Hepatocyte (in vitro differentiated cells): ENCODE measurements around the gene THOC2. TPM values are rescaled to one million over a fixed set of nuclear protein-coding genes. Genes with fewer than 3 reads are reported as not detected.
"Not testable (repeated sequence)": the region's sequence is repeated elsewhere in the genome, so short reads cannot be mapped to it uniquely, and the experiment has no call there.

ENCODE experiments used
- DNase-seq: peaks from one replicate; pipeline ENCODE4 v3.0.0-alpha.2; 2016; ENCODE audit warnings: low spot score
- H2AFZ ChIP-seq: fragments of 200-600 bp; sonication (generic); 2 replicates; pipeline ENCODE4 v1.6.0; 2016; ENCODE audit warnings: antibody characterized with exemption, mild to moderate bottlenecking
- H3K27ac ChIP-seq: fragments of 200-600 bp; sonication (generic); 2 replicates; pipeline ENCODE4 v1.5.1; 2016; ENCODE audit warnings: mild to moderate bottlenecking
- H3K27me3 ChIP-seq: fragments of 200-600 bp; sonication (generic); 2 replicates; pipeline ENCODE4 v1.6.1; 2016
- H3K36me3 ChIP-seq: fragments of 200-600 bp; sonication (generic); replicated peaks from 2 replicates; pipeline ENCODE4 v1.5.1; 2016; ENCODE audit warnings: low read depth; ENCODE audit not compliant: insufficient read depth
- H3K4me1 ChIP-seq: fragments of 200-600 bp; sonication (generic); 2 replicates; pipeline ENCODE4 v1.5.1; 2016; ENCODE audit warnings: mild to moderate bottlenecking, moderate library complexity; ENCODE audit not compliant: insufficient read depth
- H3K4me2 ChIP-seq: fragments of 200-600 bp; sonication (generic); 2 replicates; pipeline ENCODE4 v1.6.0; 2016
- H3K4me3 ChIP-seq: fragments of 200-600 bp; sonication (generic); 2 replicates; pipeline ENCODE4 v1.5.1; 2016; ENCODE audit warnings: mild to moderate bottlenecking
- H3K79me2 ChIP-seq: fragments of 200-600 bp; sonication (generic); 2 replicates; pipeline ENCODE4 v1.6.0; 2017; ENCODE audit warnings: mild to moderate bottlenecking
- H3K9me2 ChIP-seq: fragments of 200-600 bp; sonication (generic); replicated peaks from 2 replicates; pipeline ENCODE4 v1.6.0; 2017; ENCODE audit warnings: mild to moderate bottlenecking; ENCODE audit not compliant: insufficient read depth
- H3K9me3 ChIP-seq: fragments of 200-600 bp; sonication (generic); 2 replicates; pipeline ENCODE4 v1.5.1; 2016; ENCODE audit warnings: low read depth, mild to moderate bottlenecking
- H4K20me1 ChIP-seq: fragments of 200-600 bp; sonication (generic); 2 replicates; pipeline ENCODE4 v1.6.0; 2016; ENCODE audit warnings: mild to moderate bottlenecking; ENCODE audit not compliant: insufficient read depth, poor library complexity, severe bottlenecking
- EZH2 ChIP-seq: fragments of 200-600 bp; sonication (generic); IDR thresholded peaks from 2 replicates; pipeline ENCODE4 v1.6.1; 2016; ENCODE audit warnings: antibody characterized with exemption, mild to moderate bottlenecking, borderline replicate concordance
- EZH2phosphoT487 ChIP-seq: fragments of 200-600 bp; sonication (generic); IDR thresholded peaks from one replicate; pipeline ENCODE4 v1.6.1; 2018; ENCODE audit warnings: antibody characterized with exemption, mild to moderate bottlenecking, low read depth, moderate library complexity; ENCODE audit not compliant: unreplicated experiment, severe bottlenecking
- WGBS: methylation state at CpG from one replicate; pipeline ENCODE4 v1.1.6; 2016; ENCODE audit warnings: low lambda C conversion rate; ENCODE audit errors: missing lambda C conversion rate; 5-methylcytosine and 5-hydroxymethylcytosine counted together
- polyA plus RNA-seq: library from polyadenylated mRNA; unstranded; fragments of >200 nt; fragmentation: Nextera tagmentation; extraction: Ambion mirVana; gene quantifications from 2 replicates; pipeline ENCODE4 v1.2.1, GENCODE V29; 2016
- total RNA-seq: library from RNA; depleted of rRNA; stranded (reverse); fragments of >200 nt; gene quantifications from 2 replicates; pipeline ENCODE4 v1.2.3, GENCODE V29; 2014
- TF ChIP-seq, protein P1 (sequence below): fragments of 200-600 bp; sonication (generic); IDR thresholded peaks from 2 replicates; pipeline ENCODE4 v1.5.1; 2016; ENCODE audit warnings: antibody characterized with exemption, mild to moderate bottlenecking; ENCODE audit not compliant: poor library complexity

The THOC2 gene
- total and polyA plus RNA-seq, 2 experiments from 2014 or later, result 66.0 to 95.6 TPM

DNA sequence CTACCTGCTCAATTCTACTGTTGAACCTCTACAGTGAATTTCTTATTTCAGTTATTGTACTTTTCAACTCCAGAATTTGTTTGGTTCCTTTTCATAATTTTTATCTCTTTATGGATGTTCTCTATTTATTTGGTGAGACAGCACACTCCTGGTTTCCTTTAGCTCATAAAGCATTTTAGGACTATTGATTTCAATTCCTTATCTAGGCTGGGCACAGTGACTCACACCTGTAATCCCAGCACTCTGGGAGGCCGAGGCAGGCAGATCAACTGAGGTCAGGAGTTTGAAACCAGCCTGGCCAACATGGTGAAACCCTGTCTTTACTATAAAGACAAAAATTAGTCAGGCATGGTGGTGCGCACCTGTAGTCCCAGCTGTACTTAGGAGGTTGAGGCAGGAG, 57.7 kb downstream of the THOC2 start:
- DNase-seq, result no peak
- Histone ChIP-seq H3K27ac (no peak overlapping the region), H3K4me3 (no peak overlapping the region), H3K27me3 (no peaks in the 10 kb centered on the region), H3K36me3 (no peaks in the 10 kb centered on the region), H3K79me2 (no peaks in the 10 kb centered on the region), H3K4me1 (no peaks in the 10 kb centered on the region), H2AFZ (no peak overlapping the region), H3K9me2 (no peaks in the 10 kb centered on the region), H3K9me3 (no peaks in the 10 kb centered on the region), H3K4me2 (no peak overlapping the region), H4K20me1 (no peaks in the 10 kb centered on the region)
- WGBS, result 79% methylated on average over 2 of the region's 2 CpGs
- no peak for TF ChIP-seq EZH2
- TF ChIP-seq EZH2phosphoT487, result no peak
- TF ChIP-seq, protein P1, sequence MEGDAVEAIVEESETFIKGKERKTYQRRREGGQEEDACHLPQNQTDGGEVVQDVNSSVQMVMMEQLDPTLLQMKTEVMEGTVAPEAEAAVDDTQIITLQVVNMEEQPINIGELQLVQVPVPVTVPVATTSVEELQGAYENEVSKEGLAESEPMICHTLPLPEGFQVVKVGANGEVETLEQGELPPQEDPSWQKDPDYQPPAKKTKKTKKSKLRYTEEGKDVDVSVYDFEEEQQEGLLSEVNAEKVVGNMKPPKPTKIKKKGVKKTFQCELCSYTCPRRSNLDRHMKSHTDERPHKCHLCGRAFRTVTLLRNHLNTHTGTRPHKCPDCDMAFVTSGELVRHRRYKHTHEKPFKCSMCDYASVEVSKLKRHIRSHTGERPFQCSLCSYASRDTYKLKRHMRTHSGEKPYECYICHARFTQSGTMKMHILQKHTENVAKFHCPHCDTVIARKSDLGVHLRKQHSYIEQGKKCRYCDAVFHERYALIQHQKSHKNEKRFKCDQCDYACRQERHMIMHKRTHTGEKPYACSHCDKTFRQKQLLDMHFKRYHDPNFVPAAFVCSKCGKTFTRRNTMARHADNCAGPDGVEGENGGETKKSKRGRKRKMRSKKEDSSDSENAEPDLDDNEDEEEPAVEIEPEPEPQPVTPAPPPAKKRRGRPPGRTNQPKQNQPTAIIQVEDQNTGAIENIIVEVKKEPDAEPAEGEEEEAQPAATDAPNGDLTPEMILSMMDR, result no peak

DNA sequence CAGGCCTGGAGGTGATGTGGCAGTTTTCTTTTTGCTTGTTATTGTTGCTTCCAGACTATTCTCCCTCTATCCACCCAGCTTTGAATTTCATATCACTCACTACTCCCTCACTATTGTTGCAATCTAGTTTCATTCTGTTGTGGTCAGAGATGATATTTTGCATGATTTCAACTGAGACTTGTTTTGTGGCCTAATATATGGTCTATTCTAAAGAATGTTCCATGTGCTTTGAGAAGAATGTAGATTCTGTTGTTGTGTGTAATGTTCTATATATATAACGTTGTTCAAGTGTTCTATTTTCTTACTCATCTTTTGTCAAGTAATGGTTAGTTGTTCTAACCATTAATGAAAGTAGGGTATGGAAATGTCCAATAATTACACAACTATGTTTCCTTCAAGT, 59.0 kb downstream of the THOC2 start:
- WGBS, result 66% methylated on average over 1 of the region's 1 CpG
- H2AFZ ChIP-seq, result no peak overlapping the region
- TF ChIP-seq, protein P1, result no peak
- TF ChIP-seq EZH2 (no peak), EZH2phosphoT487 (no peak)

DNA sequence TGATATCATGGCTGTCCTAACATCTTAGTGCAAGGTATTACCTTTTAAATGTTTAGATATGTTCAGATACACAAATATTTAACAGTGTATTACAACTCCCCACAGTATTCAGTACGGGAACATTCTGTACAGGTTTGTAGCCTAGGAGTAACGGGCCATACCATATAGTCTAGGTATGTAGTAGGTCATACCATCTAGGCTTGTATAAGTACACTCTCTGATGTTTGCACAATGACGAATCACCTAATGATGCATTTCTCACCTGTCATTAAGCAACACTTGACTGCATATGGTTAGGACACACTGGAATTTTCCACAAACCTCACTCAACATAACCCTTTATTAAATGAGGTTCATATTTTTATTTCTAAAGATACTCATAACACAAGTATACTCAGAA, 67.7 kb downstream of the THOC2 start:
- DNase-seq, result peak; percentile 8
- Histone ChIP-seq H3K79me2 (peaks cover 4% of the 10 kb centered on the region), H4K20me1 (no peaks in the 10 kb centered on the region), H3K27ac (peak overlapping the region; percentile 18), H3K36me3 (no peaks in the 10 kb centered on the region), H3K9me3 (peaks cover 5% of the 10 kb centered on the region), H3K4me3 (no peak overlapping the region), H3K9me2 (no peaks in the 10 kb centered on the region), H3K4me1 (no peaks in the 10 kb centered on the region), H3K27me3 (no peaks in the 10 kb centered on the region), H2AFZ (no peak overlapping the region), H3K4me2 (no peak overlapping the region)
- 75% methylated on average over 3 of the region's 3 CpGs for WGBS
- TF ChIP-seq EZH2phosphoT487, result no peak

More for the DNA sequence above, 59.0 kb downstream of the THOC2 start:
- H3K27me3 ChIP-seq, result no peaks in the 10 kb centered on the region
- H3K4me1 ChIP-seq, result no peaks in the 10 kb centered on the region
- H3K79me2 ChIP-seq, result no peaks in the 10 kb centered on the region
- H4K20me1 ChIP-seq, result no peaks in the 10 kb centered on the region
- no peaks in the 10 kb centered on the region for H3K9me2 ChIP-seq
- H3K4me3 ChIP-seq, result no peak overlapping the region
- DNase-seq, result no peak
- H3K36me3 ChIP-seq, result no peaks in the 10 kb centered on the region
- H3K27ac ChIP-seq, result no peak overlapping the region
- no peak overlapping the region for H3K4me2 ChIP-seq
- H3K9me3 ChIP-seq, result no peaks in the 10 kb centered on the region

DNA sequence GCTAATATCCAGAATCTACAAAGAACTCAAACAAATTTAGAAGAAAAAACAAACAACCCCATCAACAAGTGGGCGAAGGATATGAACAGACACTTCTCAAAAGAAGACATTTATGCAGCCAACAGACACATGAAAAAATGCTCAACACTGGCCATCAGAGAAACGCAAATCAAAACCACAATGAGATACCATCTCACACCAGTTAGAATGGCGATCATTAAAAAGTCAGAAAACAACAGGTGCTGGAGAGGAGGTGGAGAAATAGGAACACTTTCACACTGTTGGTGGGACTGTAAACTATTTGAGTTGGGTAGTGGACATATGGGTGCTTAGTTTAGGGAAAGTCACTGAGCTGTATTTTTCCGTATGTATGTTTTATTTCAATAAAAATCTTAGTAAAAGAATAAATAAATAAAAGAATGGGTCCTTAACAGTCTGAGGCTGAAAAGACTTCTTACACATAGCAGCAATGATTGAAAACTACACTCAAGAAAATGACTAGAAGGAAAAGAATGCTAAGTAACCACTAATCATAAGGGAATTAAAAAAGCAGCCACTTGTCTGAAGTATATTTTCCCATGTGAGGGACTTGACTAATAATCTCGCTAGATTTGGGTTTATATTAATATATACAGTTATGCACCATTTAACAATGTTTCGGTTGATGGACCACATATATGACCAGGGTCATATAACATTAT, 68.2 kb downstream of the THOC2 start:
- not testable (repeated sequence) for H3K9me2 ChIP-seq, H2AFZ ChIP-seq, H4K20me1 ChIP-seq, H3K4me2 ChIP-seq, H3K27ac ChIP-seq, H3K36me3 ChIP-seq, H3K9me3 ChIP-seq, H3K79me2 ChIP-seq, H3K4me1 ChIP-seq, DNase-seq, H3K4me3 ChIP-seq, H3K27me3 ChIP-seq
- 75% methylated on average over 6 of the region's 6 CpGs for WGBS

DNA sequence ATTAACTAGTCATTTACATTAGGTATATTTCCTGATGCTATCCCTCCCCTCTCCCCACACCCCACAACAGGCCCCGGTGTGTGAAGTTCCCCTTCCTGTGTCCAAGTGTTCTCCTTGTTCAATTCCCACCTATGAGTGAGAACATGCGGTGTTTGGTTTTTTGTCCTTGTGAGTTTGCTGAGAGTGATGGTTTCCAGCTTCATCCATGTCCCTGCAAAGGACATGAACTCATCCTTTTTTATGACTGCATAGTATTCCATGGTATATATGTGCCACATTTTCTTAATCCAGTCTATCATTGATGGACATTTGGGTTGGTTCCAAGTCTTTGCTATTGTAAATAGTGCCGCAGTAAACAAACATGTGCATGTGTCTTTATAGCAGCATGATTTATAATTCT, 69.1 kb downstream of the THOC2 start:
- not testable (repeated sequence) for H3K9me3 ChIP-seq, H3K79me2 ChIP-seq, H3K4me2 ChIP-seq, H3K27me3 ChIP-seq, H4K20me1 ChIP-seq, H2AFZ ChIP-seq, DNase-seq, H3K36me3 ChIP-seq, H3K4me1 ChIP-seq, H3K27ac ChIP-seq, H3K4me3 ChIP-seq, H3K9me2 ChIP-seq
- 90% methylated on average over 3 of the region's 3 CpGs for WGBS

DNA sequence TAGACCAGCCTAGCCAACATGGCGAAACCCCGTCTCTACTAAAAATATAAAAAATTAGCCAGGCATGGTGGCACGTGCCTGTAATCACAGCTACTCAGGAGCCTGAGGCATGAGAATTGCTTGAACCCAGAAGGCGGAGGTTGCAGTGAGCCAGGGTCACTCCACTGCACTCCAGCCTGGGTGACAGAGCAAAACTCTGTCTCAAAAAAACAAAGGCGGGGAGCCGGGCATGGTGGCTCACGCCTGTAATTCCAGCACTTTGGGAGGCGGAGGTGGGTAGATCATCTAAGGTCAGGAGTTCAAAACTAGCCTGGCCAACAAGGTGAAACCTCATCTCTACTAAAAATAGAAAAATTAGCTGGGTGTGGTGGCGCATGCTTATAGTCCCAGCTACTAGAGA, 76.3 kb downstream of the THOC2 start:
- H3K79me2 ChIP-seq, result peaks cover 24% of the 10 kb centered on the region
- not testable (repeated sequence) for H3K9me3 ChIP-seq, H3K36me3 ChIP-seq, H3K27ac ChIP-seq, H3K4me3 ChIP-seq, H3K9me2 ChIP-seq, DNase-seq, H2AFZ ChIP-seq, H4K20me1 ChIP-seq, H3K27me3 ChIP-seq, H3K4me2 ChIP-seq, H3K4me1 ChIP-seq
- WGBS, result 89% methylated on average over 9 of the region's 9 CpGs

DNA sequence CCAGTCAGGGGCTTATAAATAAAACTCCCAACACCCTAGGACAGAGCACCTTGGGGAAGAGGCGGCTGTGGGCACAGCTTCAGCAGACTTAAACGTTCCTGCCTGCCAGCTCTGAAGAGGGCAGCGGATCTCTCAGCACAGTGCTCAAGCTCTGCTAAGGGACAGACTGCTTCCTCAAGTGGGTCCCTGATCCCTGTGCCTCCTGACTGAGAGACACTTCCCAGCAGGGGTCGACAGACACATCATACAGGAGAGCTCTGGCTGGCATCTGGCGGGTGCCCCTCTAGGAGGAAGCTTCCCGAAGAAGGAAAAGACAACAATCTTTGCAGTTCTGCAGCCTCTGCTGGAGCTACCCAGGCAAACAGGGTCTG, 84.1 kb downstream of the THOC2 start:
- WGBS, result 39% methylated on average over 6 of the region's 6 CpGs
- Histone ChIP-seq H3K79me2 (peaks cover 27% of the 10 kb centered on the region), H3K4me2 (peak overlapping the region; percentile 77), H3K27ac (peak overlapping the region; percentile 90)
- H2AFZ ChIP-seq, H3K9me2 ChIP-seq, H3K4me3 ChIP-seq, H3K4me1 ChIP-seq, DNase-seq, H3K27me3 ChIP-seq, H4K20me1 ChIP-seq, H3K9me3 ChIP-seq, H3K36me3 ChIP-seq: not testable (repeated sequence)
